Stimulated activated CD4-positive, alpha-beta T cell treated with anti-CD3 and anti-CD28 coated beads, Interleukin-4, amount 100 ng/mL, for 4 hours (primary cell): ENCODE data around the gene TMEM208.

ENCODE experiments used
- DNase-seq, 2 experiments: peaks; one replicate each; pipeline ENCODE4 v3.0.0-alpha.2; 2020

The TMEM208 gene

DNA sequence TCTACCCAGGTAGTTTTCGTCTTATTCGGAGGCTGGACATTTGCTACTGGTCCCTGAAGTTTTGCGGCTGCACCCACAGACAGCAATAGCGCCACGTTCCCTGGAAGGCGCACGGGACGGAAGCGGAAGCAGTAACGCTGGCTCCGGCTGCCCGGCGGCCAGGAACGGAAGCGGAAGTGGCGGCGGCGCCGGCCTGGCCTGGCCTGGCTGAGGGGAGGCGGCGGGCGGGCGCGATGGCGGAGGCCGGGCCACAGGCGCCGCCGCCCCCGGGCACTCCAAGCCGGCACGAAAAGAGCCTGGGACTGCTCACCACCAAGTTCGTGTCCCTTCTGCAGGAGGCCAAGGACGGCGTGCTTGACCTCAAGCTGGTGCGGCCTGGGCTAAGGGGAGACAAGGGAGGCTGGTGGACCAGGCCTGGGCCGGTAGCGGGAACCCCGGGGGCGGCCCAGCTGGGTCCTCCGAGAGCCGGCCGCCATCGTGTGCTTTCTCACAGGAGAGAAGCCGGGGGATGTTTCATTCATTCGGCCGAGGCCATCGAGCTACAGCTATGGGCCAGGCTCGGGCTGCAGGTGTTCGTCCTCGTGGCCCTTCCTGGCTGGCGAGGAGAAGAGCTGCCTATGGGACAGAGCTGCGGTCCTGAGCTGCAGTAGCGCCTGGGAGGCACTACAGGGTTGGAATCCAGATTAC is 34.8 kb upstream of the TMEM208 start, which contains the start of gene E2F4:
TSS of gene E2F4 (plus strand) at position 161 of the 687 bp plus-strand sequence. CDS start at position 234, 73 bp downstream.
- DNase-seq, result peak; percentile 82 to 86

DNA sequence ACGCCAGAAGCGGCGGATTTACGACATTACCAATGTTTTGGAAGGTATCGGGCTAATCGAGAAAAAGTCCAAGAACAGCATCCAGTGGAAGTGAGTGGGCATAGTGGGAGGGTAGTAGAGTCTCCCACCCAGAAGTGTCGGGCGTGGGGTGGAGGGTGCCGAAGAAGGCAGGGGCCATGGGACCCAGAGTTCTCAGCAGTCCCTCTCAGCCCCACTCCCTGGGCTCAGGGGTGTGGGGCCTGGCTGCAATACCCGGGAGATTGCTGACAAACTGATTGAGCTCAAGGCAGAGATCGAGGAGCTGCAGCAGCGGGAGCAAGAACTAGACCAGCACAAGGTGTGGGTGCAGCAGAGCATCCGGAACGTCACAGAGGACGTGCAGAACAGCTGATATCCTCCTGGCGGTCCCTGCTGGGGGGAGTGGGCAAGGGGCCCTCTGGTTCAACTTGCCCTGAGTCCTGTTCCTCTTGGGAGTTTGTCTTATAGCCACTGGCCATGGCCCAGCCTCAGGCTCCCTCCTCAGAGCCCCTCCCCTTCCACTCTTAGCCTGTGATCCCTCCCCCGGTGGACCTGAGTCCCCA is 34.1 kb upstream of the TMEM208 start:
- DNase-seq, result no peak

DNA sequence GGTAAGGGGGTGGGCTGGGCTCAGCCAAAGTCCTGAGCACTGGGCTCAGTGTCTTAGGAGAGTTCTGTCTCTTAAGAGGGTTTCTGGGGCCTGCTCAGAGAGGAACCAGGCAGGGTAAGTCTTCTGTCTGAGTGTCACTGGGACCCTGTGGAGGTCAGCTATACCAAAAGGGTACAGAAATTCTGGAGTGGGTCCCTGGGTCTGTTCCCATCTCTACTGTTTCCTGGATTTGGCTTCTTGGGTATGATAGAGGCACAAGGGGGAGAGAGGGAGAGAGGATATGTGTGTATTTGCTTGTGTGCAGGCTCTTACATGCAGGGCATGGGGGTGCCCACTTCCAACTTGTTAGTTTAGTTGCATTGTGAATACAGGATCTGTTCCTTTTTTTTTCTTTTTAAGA is 33.4 kb upstream of the TMEM208 start:
- no peak for DNase-seq

DNA sequence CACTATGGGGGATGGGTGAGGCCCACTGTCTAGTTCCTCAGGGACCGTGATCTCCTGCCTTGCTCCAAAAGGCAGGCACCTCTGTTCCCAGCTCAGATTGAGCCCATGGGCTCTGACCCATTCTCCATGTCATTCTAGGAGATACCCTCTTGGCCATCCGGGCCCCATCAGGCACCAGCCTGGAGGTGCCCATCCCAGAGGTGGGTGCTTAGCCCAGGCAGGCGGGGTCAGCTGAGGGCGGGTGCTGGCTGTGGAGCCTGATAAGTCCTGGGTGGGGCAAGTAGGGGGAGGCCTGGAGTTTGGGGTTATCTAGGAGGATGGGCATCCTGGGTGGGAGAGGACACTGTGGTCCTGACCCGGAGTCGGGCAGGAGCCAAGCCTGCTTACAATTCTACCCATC is 32.7 kb upstream of the TMEM208 start:
- DNase-seq, result no peak

DNA sequence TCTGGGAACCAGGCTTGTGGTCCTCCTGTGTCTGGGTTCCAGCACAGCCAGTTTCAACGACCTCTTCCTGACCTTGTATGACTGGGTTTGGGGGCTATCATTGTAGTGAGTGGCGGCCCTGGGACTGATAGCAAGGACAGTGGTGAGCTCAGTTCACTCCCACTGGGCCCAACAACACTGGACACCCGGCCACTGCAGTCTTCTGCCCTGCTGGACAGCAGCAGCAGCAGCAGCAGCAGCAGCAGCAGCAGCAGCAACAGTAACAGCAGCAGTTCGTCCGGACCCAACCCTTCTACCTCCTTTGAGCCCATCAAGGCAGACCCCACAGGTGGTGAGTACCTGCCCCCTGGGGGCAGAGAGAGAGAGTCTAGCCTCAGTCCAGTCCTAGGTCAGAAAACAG is 31.3 kb upstream of the TMEM208 start:
- no peak for DNase-seq

DNA sequence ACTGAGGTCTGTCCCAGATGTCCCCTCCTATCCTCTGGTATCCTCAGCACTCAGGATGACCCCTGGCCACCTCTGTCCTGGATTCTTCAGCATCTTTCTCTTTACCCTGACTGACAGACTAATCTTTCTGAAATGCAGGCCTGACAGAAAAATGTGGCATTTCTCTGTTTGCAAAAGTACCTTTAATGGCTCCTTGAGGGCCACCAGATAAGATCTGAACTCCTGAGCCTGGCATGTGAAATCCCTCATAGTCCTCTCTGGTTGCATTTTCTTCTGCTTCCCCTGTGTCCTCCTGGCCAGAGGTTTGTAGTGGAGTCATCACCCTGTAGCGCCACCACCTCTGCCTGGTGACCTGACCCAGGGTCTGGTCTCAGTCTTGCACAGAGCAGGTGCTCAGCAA is 30.0 kb upstream of the TMEM208 start:
- DNase-seq, result no peak

DNA sequence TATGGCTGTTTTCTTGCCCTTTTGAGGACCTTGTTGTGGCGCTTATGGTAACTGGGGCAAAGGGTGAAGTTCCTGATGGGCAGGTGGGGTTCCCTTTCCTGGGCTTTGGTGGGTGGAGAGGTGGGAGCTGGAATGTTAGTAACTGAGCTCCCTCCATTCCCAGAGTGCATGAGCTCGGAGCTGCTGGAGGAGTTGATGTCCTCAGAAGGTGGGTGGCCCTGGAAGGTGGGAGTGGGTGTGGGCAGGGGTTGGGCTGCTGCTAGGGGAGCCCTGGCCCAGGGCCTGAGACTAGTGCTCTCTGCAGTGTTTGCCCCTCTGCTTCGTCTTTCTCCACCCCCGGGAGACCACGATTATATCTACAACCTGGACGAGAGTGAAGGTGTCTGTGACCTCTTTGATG is 29.2 kb upstream of the TMEM208 start:
- DNase-seq, result no peak

DNA sequence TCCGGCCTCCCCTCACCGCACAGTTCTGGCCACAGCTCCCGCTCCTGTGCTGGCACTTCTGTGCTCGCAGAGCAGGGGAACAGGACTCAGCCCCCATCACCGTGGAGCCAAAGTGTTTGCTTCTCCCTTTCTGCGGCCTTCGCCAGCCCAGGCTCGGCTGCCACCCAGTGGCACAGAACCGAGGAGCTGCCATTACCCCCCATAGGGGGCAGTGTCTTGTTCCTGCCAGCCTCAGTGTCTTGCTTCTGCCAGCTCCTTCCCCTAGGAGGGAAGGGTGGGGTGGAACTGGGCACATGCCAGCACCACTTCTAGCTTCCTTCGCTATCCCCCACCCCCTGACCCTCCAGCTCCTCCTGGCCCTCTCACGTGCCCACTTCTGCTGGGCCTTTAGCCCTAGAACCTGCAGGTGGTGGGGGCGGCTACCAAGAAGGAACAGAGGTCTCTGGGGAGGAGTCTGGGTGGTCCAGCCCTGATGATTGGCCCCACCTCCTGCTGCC is 28.6 kb upstream of the TMEM208 start:
- no peak for DNase-seq

DNA sequence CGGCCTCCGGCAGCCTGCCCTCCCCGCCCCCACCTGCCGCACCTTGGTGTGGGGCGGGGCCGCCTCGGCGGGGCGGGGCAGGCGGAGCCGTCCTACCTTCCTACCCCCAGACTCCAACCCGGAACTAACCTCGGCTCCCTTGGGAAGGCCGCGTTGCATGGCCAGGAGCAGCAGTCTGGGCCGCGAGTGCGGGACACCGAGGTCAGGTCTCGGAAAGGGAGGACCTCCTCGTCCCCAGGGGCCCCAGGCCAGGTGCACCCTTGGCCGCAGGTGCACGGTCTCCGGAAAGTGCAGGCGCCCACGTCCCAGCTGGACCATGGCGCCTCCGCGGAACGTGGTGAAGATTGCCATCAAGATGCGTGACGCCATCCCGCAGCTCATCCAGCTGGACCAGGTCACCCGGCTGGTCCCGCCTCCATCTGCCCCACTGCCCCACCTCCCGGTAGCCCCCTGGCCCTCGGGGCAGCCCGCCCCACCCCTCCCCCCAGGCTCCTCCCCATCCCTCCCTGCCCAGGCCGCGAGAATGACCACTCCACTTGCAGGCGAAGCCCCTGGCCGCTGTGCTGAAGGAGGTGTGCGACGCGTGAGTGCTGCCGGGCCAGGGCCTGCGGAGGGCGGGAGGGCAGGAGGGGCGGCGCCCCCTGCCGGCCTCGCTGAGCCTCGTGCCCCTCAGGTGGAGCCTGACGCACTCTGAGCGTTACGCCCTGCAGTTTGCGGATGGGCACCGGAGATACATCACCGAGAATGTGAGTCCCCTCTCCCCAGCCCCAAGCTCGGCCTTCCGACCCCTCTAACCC is 27.7 kb upstream of the TMEM208 start, which contains the start of gene ELMO3:
TSS of gene ELMO3 (plus strand) at position 121 of the 797 bp plus-strand sequence. CDS start at position 317, 196 bp downstream.
- no peak for DNase-seq

DNA sequence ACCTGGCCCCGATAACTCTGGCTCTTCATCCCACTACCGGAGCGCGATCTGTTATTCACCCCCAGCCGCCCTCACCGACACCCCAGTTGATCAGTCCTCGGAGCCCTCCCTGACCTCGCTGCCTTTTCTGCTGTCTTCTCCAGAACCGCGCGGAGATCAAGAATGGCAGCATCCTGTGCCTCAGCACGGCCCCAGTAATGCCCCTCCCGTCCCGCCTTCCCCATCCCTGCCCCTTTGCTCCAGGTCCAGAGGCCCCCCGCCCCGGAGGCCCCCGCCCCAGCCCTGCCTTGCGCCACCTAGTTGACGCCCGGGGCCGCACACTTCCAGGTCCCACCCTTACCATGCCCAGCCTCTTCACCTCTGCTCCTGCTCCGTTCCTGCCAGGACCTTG is 27.1 kb upstream of the TMEM208 start:
- DNase-seq, result no peak

DNA sequence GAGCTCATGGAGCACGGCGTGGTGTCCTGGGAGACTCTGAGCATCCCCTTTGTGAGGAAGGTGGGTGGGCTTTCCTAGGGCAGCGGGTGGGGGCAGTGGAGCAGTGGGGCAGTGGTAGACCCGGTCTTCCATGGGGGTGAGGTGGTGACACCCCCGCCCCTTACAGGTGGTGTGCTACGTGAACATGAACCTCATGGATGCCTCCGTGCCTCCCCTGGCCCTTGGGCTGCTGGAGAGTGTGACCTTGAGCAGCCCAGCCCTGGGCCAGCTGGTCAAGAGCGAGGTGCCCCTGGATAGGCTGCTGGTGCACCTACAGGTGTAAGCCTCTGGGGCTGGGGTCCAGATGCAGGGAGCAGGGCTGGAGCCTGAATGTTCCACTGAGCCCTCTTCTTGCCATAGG is 26.4 kb upstream of the TMEM208 start:
- DNase-seq, result no peak

DNA sequence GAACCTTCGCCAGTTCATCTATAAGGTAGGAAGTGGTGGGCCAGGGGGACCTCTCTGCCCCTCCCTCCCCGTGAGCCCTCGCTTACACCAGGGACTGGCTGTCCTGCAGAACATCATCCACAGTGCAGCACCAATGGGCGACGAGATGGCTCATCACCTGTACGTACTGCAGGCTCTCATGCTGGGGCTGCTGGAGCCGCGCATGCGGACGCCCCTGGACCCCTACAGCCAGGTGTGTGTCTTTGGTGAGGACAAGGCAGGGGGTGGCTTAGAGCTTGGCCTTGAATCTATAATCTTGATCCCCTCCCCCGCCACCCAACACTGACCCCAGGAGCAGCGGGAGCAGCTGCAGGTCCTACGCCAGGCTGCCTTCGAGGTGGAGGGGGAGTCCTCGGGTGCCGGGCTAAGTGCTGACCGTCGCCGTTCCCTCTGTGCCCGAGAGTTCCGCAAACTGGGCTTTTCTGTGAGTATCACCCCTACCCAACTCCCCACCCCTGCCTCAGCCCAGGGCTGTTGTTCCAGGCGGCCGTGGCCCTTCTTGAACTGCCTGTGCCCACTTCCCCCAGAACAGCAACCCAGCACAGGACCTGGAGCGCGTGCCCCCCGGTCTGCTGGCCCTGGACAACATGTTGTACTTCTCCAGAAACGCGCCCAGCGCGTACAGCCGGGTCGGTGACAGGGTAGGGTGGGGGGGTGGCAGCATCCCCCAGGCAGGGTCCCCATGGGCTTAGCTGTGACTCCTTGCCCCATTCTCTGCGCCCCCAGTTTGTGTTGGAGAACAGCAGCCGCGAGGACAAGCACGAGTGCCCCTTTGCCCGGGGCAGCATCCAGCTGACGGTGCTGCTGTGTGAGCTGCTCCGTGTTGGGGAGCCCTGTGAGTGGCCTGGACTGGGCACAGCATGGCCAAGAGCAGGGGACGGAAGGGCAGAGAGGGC is 25.3 kb upstream of the TMEM208 start:
- DNase-seq, result no peak

DNA sequence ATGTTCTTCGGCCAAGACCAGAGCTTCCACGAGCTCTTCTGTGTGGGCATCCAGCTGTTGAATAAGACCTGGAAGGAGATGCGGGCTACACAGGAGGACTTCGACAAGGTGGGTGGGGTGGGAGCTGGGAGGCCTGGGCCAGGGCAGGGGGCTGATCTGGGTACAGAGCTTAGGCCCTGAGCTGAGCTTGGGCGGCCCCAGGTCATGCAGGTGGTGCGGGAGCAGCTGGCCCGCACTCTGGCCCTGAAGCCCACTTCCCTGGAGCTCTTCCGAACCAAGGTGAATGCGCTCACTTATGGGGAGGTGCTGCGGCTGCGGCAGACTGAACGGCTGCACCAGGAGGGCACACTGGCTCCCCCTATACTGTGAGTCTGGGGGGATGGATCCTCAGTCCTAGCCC is 24.5 kb upstream of the TMEM208 start:
- DNase-seq, result no peak

DNA sequence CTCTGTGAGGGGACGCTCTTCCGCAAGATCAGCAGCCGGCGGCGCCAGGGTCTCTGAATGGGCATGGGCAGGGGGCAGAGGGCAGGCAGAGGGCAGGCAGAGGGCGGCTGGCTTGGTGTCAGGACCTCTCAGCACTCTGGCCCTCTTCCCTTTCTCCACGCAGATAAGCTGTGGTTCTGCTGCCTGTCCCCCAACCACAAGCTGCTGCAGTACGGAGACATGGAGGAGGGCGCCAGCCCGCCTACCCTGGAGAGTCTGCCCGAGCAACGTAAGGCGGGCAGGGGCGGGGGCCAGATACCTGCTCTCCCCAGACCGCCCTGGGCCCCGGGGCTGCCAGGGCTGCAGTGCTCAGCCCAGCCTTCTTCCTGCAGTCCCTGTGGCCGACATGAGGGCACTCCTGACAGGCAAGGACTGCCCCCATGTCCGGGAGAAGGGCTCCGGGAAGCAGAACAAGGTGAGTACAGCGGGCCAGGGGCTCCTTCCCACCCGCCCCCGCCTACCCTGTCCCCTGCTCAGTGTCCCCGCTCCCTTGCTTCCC is 23.9 kb upstream of the TMEM208 start:
- DNase-seq, result no peak

DNA sequence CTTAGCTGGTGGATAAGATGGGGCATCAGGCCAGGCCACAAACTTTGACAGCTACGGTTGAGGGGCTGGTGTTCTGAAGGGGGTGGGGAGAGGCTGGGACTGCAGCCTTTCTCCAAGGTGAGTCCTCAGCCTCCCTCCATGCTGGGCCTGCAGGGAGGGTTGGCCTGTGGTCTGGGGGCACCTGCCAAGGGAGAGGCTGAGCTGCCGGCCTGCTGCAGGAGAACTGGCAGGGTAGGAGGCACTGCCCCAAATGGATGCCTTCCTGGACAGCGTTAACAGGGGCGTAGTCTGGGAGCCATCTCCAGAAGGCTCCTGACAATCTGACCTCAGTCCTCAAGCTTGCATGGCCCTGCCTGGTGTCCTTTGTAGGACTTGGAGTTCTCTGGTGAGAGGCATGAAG is 22.9 kb upstream of the TMEM208 start:
- DNase-seq, result no peak

DNA sequence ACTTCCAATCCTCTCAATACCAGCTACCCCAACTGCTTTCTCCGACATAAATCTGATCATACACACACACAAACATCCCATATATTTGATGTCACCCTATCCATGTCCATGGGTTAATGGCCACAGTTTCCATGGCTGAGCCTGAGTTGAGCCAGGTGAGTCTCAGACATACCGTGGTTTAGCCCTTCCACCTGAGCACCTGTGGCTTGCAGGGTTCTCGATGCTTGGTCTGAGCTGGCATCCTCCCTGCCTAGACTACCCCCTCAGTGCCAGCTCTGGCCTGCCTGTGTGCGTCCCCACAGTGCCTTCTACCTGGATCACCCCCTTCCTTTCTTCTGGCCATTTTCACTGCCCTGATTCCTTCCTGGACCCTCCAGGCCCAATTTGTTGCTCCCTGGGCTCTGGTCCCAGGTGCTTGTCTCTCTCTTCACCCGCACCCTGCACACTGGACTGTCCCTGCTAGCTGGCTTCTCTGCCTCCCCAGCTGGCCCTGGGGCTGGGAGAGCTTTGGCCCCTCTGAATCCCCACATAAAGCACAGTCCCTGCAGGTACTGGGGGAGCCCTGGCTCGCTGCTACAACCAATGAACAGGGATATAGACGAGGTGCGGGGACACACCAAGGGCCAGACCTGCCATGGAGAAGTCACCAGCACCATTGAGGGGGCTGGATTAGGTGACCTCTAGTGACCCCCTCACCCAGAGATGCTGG is 20.6 kb upstream of the TMEM208 start:
- DNase-seq, result no peak

DNA sequence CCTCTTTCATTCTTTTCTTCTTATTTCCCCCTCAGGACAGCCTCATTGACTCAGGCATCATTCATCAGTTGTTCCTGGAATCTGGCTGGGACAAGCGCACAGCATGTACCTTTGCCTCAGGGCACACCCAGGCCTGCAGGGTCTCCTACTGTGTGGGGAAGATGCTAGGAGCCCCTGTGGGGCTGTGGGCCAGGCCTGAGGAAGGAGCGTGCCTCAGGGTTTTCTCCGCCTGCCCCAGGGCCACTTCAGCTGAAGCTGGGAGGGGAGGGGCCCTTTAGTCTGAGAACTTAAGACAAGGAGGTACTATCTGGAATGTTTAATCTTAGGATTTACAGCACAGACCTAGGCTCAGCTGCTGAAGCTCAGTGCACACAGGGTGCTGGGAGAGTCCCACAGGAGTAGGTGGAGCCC is 20.1 kb upstream of the TMEM208 start:
- no peak for DNase-seq

DNA sequence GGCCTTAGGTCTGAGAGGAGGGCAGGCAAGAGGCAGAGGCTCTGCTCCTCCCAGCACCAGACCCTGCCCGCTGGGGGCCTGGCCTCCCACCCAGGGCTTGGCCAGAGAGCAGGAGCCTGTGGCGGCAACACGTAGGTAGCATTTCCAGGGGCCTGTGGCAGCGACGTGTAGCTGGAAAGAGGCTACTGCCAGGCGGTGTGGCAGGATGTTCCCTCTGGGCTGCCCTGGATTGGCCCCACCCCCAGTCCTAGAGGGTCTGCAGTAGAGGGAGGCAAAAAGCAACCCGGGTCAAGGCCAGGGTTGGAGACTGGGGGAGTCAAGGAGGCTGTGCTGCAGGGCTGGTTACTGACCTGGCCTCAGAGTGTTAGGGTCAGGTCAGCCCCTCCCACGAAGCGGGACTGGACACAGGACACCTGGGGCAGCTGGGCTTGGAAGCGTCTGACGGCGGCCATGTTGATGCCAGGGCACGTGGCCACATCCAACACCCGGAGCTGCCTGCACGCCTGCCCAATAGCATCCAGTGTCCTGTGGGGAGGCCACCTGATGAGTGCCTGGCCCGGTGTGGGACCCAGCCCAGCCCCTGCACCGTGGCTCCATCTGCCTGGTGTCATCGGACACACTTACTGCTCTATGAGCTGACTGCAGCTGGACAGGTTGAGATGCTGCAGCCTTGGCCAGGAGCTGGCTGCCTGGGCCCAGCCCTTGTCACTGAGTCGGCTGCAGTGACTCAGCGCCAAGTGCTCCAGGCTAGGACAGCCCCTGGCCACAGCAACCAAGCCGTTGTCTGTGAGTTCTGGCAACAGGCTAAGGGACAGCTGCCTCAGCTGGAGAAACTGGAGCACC is 19.5 kb upstream of the TMEM208 start:
- DNase-seq, result no peak

DNA sequence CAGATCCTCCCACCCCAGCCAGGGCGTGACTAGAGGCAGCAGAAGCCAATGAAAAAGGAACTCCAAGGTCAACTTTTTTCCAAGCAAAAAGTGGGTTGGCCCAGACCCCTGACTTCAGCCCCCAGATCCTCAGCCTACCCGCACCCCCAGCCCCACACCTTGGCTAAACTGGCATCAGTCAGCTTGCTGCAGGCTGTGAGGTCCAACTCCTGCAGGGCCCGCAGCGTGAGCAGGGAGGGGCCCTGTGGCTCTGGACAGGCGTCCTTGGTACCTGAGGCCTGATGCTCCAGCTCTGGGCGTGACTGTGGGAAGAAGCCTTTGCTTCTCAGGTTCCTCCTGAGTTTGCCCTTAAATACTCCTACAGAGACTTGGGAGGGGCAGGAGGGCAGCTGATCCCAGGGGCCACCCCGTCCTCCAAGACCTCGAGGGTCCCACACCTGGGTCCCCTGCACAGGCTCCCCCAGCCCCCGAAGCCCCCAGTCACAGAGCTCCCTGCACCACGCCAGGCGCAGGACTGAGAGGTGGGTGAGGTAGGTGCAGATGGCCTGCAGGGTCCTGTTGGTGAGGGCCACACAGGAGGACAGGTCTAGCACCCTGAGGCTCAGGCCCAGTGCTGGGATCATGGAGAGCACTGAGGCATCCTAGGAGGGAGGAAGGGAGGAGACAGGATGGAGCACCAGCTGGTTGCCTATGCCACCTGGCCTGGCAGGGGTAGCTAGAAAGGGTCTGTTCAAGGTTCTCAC is 18.6 kb upstream of the TMEM208 start:
- DNase-seq, result no peak

DNA sequence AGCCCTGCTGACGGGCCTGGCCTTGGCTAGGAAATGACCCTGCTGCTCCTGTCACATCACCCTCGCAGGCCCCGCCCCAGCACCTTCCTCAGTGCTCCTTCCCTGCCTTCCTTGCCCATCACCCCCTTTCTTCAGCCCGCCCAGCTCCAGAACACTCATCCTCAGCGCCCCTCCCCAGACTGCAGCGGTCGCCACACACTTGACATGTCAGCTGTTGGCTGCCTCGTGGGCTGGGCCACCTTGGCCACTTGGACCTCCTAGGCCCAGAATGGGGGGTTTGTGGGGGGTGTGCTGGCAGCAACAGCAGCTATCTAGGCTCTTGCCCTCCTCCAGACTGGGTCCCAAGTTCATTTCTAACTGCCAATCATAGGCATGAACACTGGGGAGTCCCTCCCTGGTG is 17.4 kb upstream of the TMEM208 start:
- DNase-seq, result no peak
